ENCODE data around the gene OR2H2.

- TF ChIP-seq EZH2 (IDR thresholded peaks at IDR 0.05; ENCODE audit: low read length, unreplicated experiment) (no peak), CTCF (conservative IDR thresholded peaks at IDR 0.05; ENCODE audit: low read depth, low read length) (no peak)
Measured at GRCh38 chr6:29567991-29568390, 16.9 kb upstream of the OR2H2 start.
